Right cardiac atrium (tissue), 5 donors: ENCODE measurements around the gene GPSM1. TPM values are rescaled to one million over a fixed set of nuclear protein-coding genes. Genes with fewer than 3 reads are reported as not detected.
A peak's percentile ranks its signal among the peaks of the same experiment; 100 is the strongest.

Source experiments
- ATAC-seq, 2 donors: fragments of 200-7000 bp; cut with Tn5 transposase; one replicate each; pipeline versions ENCODE4 v1.8.0 to v1.9.1; 2020; ENCODE audit warnings: moderate library complexity in 2 of 2, mild to moderate bottlenecking in 1 of 2
- DNase-seq, 3 donors: peaks; one replicate each; pipeline ENCODE4 v3.0.0-alpha.2; 2020
- H3K27ac ChIP-seq: one replicate; pipeline ENCODE4 v1.5.1; 2013; ENCODE audit warnings: mild to moderate bottlenecking, low read length, control low read depth, moderate library complexity
- H3K27me3 ChIP-seq: one replicate; pipeline ENCODE4 v1.6.1; 2013; ENCODE audit not compliant: control insufficient read depth, insufficient read depth
- H3K4me1 ChIP-seq: one replicate; pipeline ENCODE4 v1.6.1; 2013; ENCODE audit warnings: low read length; ENCODE audit not compliant: control insufficient read depth, insufficient read depth
- H3K4me3 ChIP-seq: one replicate; pipeline ENCODE4 v1.5.1; 2013; ENCODE audit warnings: low read length, control low read depth
- H3K9me3 ChIP-seq: one replicate; pipeline ENCODE4 v1.6.1; 2013; ENCODE audit warnings: low read length; ENCODE audit not compliant: control insufficient read depth
- WGBS: extraction: QIAGEN DNeasy Blood & Tissue Kit; methylation state at CpG from one replicate; pipeline ENCODE4 v1.1.7; 2013; 5-methylcytosine and 5-hydroxymethylcytosine counted together
- intact Hi-C, 4 donors: fragments of 100-400 bp; cut with DNase I; formaldehyde crosslinking; loops; one replicate each; pipeline versions ENCODE4 v1.11.0 to v1.14.0; 2022 to 2023
- polyA plus RNA-seq: library from polyadenylated mRNA; stranded (reverse); fragments of 200-250 nt; gene quantifications from one replicate; pipeline ENCODE4 v1.2.3, GENCODE V29; 2013
- total RNA-seq, 4 donors: library from RNA; stranded (reverse); fragmentation: NEBNext Ultra II Directional; extraction: Animal tissue kit (Norgen Biotek cat#: 25700); gene quantifications; one replicate each; pipeline ENCODE4 v1.2.1, GENCODE V29; 2021
- donor health status: healthy with polysubstance abuse.
- donor health status: DM: no; HTN: yes; CAD: no.
- donor health status: DM: no; HTN: no; CAD: no.
- donor health status: DM: no; HTN: yes; CAD: no; lungs with severe emphysema.
- donor health status: DM: yes; HTN: yes; CAD: no.

The GPSM1 gene
- total and polyA plus RNA-seq, 5 donors = 46.3 to 90.6 (median 73.3) TPM

GRCh38 chr9:136334541-136334940, 7.2 kb downstream of the GPSM1 start:
- no peak overlapping the region for H3K4me3 ChIP-seq
- ATAC-seq = no peak
- H3K27ac ChIP-seq = no peak overlapping the region
- no peaks in the 10 kb centered on the region for H3K4me1 ChIP-seq
- peak in 2 of 3 donors; percentile 63 for DNase-seq
- WGBS = 96% methylated on average over 21 of the region's 21 CpGs
- intact Hi-C loops = no loop called here
- no peaks in the 10 kb centered on the region for H3K9me3 ChIP-seq
- no peaks in the 10 kb centered on the region for H3K27me3 ChIP-seq

GRCh38 chr9:136335296-136336155, 8.2 kb downstream of the GPSM1 start:
- intact Hi-C loops = no loop called here
- H3K27me3 ChIP-seq = no peaks in the 10 kb centered on the region
- no peak overlapping the region for H3K27ac ChIP-seq
- no peaks in the 10 kb centered on the region for H3K9me3 ChIP-seq
- ATAC-seq = peak in 1 of 2 donors; percentile 0
- 79% methylated on average over 26 of the region's 26 CpGs for WGBS
- no peak overlapping the region for H3K4me3 ChIP-seq
- peak in 2 of 3 donors; percentile 56 to 80 for DNase-seq
- H3K4me1 ChIP-seq = no peaks in the 10 kb centered on the region

- intact Hi-C loops = no loop called here
- peak; percentile 4 to 24 for ATAC-seq
These were observed 9.0 kb downstream of the GPSM1 start for GRCh38 chr9:136336156-136336870.

GRCh38 chr9:136336881-136337280, 9.5 kb downstream of the GPSM1 start:
- Histone ChIP-seq H3K4me1 (no peaks in the 10 kb centered on the region), H3K27me3 (no peaks in the 10 kb centered on the region), H3K27ac (no peak overlapping the region), H3K9me3 (no peaks in the 10 kb centered on the region), H3K4me3 (no peak overlapping the region)
- DNase-seq (peak in 1 of 3 donors; percentile 45), ATAC-seq (no peak)
- 91% methylated on average over 23 of the region's 23 CpGs for WGBS
- intact Hi-C loops = no loop called here

More at GRCh38 chr9:136336156-136336870, 9.0 kb downstream of the GPSM1 start:
- no peak overlapping the region for H3K4me3 ChIP-seq
- no peaks in the 10 kb centered on the region for H3K9me3 ChIP-seq
- WGBS = 66% methylated on average over 30 of the region's 30 CpGs
- no peaks in the 10 kb centered on the region for H3K27me3 ChIP-seq
- H3K27ac ChIP-seq = no peak overlapping the region
- H3K4me1 ChIP-seq = no peaks in the 10 kb centered on the region
- DNase-seq = peak; percentile 74 to 84 (median 83)

GRCh38 chr9:136337416-136338395, 10.4 kb downstream of the GPSM1 start:
- Histone ChIP-seq H3K4me1 (no peaks in the 10 kb centered on the region), H3K27me3 (no peaks in the 10 kb centered on the region), H3K4me3 (no peak overlapping the region), H3K9me3 (no peaks in the 10 kb centered on the region), H3K27ac (no peak overlapping the region)
- ATAC-seq = no peak
- 81% methylated on average over 43 of the region's 43 CpGs for WGBS
- intact Hi-C loops = no loop called here
- DNase-seq = peak in 2 of 3 donors; percentile 57 to 69

- Histone ChIP-seq H3K27me3 (no peaks in the 10 kb centered on the region), H3K4me1 (no peaks in the 10 kb centered on the region), H3K27ac (no peak overlapping the region), H3K4me3 (no peak overlapping the region), H3K9me3 (no peaks in the 10 kb centered on the region)
- ATAC-seq (no peak), DNase-seq (peak in 2 of 3 donors; percentile 48 to 49)
- 94% methylated on average over 25 of the region's 25 CpGs for WGBS
- intact Hi-C loops = no loop called here
These were observed 11.2 kb downstream of the GPSM1 start for GRCh38 chr9:136338511-136338910.

- H3K4me3 ChIP-seq = no peak overlapping the region
- intact Hi-C loops = no loop called here
- no peaks in the 10 kb centered on the region for H3K4me1 ChIP-seq
- no peaks in the 10 kb centered on the region for H3K9me3 ChIP-seq
- H3K27ac ChIP-seq = no peak overlapping the region
- H3K27me3 ChIP-seq = no peaks in the 10 kb centered on the region
- DNase-seq (peak; percentile 79 to 93 (median 91)), ATAC-seq (no peak)
- 69% methylated on average over 32 of the region's 32 CpGs for WGBS
These were observed 12.0 kb downstream of the GPSM1 start for GRCh38 chr9:136339173-136339957.

- WGBS = 84% methylated on average over 12 of the region's 12 CpGs
These were observed 12.6 kb downstream of the GPSM1 start for GRCh38 chr9:136339958-136340310.

GRCh38 chr9:136340356-136341041, 13.2 kb downstream of the GPSM1 start:
- DNase-seq (peak in 1 of 3 donors; percentile 52), ATAC-seq (no peak)
- H3K9me3 ChIP-seq = no peaks in the 10 kb centered on the region
- no peak overlapping the region for H3K4me3 ChIP-seq
- H3K27me3 ChIP-seq = no peaks in the 10 kb centered on the region
- intact Hi-C loops = no loop called here
- peak overlapping the region; percentile 21 for H3K27ac ChIP-seq
- peaks cover 2% of the 10 kb centered on the region for H3K4me1 ChIP-seq
- 91% methylated on average over 28 of the region's 28 CpGs for WGBS

More at GRCh38 chr9:136339958-136340310, 12.6 kb downstream of the GPSM1 start:
- DNase-seq (peak in 2 of 3 donors; percentile 61 to 66), ATAC-seq (no peak)
- Histone ChIP-seq H3K27me3 (no peaks in the 10 kb centered on the region), H3K27ac (no peak overlapping the region), H3K4me3 (no peak overlapping the region), H3K9me3 (no peaks in the 10 kb centered on the region), H3K4me1 (peaks cover 2% of the 10 kb centered on the region)
- intact Hi-C loops = no loop called here
